ENCODE measurements around the gene ZNF639.

- no peak for TF ChIP-seq PAX5 (IDR thresholded peaks at IDR 0.05; ENCODE audit: insufficient read depth, low read length, severe bottlenecking)
- no peak for TF ChIP-seq POLR2A (IDR thresholded peaks at IDR 0.05; ENCODE audit: low read depth, low read length)
- TF ChIP-seq POLR2AphosphoS5 (IDR thresholded peaks at IDR 0.05; ENCODE audit: low read depth, low read length), result no peak
- no peak for TF ChIP-seq TAF1 (IDR thresholded peaks at IDR 0.05; ENCODE audit: low read depth, low read length)
These were observed 46.8 kb downstream of the ZNF639 start for GRCh38 chr3:179369621-179370020.
